ENCODE results near the gene LRRFIP1. TPM values are rescaled to one million over a fixed set of nuclear protein-coding genes. Genes with fewer than 3 reads are reported as not detected.
A peak's percentile ranks its signal among the peaks of the same experiment; 100 is the strongest.

The LRRFIP1 gene
- total RNA-seq, 4 donors from 2014 or later, result 142 to 213 (median 191) TPM

- 92% methylated on average over 14 of the region's 14 CpGs for WGBS
Measured at GRCh38 chr2:237598468-237599208, 28.7 kb upstream of the LRRFIP1 start.

GRCh38 chr2:237599465-237600110 lies 27.8 kb upstream of the LRRFIP1 start:
- no peak for DNase-seq (ENCODE audit: extremely low spot score)
- intact Hi-C loops (cut with DNase I), result no loop called here
- Histone ChIP-seq H3K36me3 (no peaks in the 10 kb centered on the region), H3K27me3 (no peaks in the 10 kb centered on the region), H3K4me3 (peak overlapping the region; percentile 28 to 40 (median 38)), H3K9me3 (no peaks in the 10 kb centered on the region), H3K27ac (replicated peaks in 1 of 4) (peak overlapping the region; percentile 78 to 85 (median 83)), H3K4me1 (peaks cover 40 to 50% (median 45%) of the 10 kb centered on the region in 4 donors)
- TF ChIP-seq CTCF (IDR thresholded peaks at IDR 0.05) (no peak), EP300 (IDR thresholded peaks at IDR 0.05) (no peak), POLR2AphosphoS5 (IDR thresholded peaks at IDR 0.05) (no peak), POLR2A (IDR thresholded peaks at IDR 0.05; ENCODE audit: low read depth) (no peak)
- WGBS, result 59% methylated on average over 9 of the region's 9 CpGs

More at GRCh38 chr2:237598468-237599208, 28.7 kb upstream of the LRRFIP1 start:
- Histone ChIP-seq H3K9me3 (no peaks in the 10 kb centered on the region), H3K27ac (replicated peaks in 1 of 4) (peak overlapping the region; percentile 34 to 85 (median 80)), H3K4me1 (peaks cover 41 to 54% (median 46%) of the 10 kb centered on the region in 4 donors), H3K4me3 (no peak overlapping the region), H3K36me3 (no peaks in the 10 kb centered on the region), H3K27me3 (no peaks in the 10 kb centered on the region)
- no peak for DNase-seq (ENCODE audit: extremely low spot score)
- intact Hi-C loops (cut with DNase I), result no loop called here
- TF ChIP-seq POLR2AphosphoS5 (IDR thresholded peaks at IDR 0.05) (no peak), POLR2A (IDR thresholded peaks at IDR 0.05; ENCODE audit: low read depth) (no peak), CTCF (IDR thresholded peaks at IDR 0.05) (no peak), EP300 (IDR thresholded peaks at IDR 0.05) (no peak)

- DNase-seq (ENCODE audit: extremely low spot score), result no peak
- no peaks in the 10 kb centered on the region for H3K36me3 ChIP-seq
- H3K27ac ChIP-seq (replicated peaks in 1 of 4), result peak overlapping the region; percentile 78 to 85 (median 83)
- WGBS, result 28% methylated on average over 9 of the region's 16 CpGs
- peak overlapping the region; percentile 28 to 40 (median 38) for H3K4me3 ChIP-seq
- TF ChIP-seq CTCF (IDR thresholded peaks at IDR 0.05) (peak; percentile 29 to 57 (median 42)), EP300 (IDR thresholded peaks at IDR 0.05) (no peak), POLR2AphosphoS5 (IDR thresholded peaks at IDR 0.05) (peak; percentile 51 to 55), POLR2A (IDR thresholded peaks at IDR 0.05; ENCODE audit: low read depth) (peak; percentile 13)
- intact Hi-C loops (cut with DNase I), result no loop called here
- peaks cover 35 to 45% (median 40%) of the 10 kb centered on the region in 4 donors for H3K4me1 ChIP-seq
- H3K27me3 ChIP-seq, result no peaks in the 10 kb centered on the region
- no peaks in the 10 kb centered on the region for H3K9me3 ChIP-seq
Measured at GRCh38 chr2:237600205-237600846, 27.1 kb upstream of the LRRFIP1 start.

GRCh38 chr2:237601453-237602116 lies 25.8 kb upstream of the LRRFIP1 start:
- Histone ChIP-seq H3K4me3 (no peak overlapping the region), H3K9me3 (no peaks in the 10 kb centered on the region), H3K27ac (replicated peaks in 1 of 4) (peak overlapping the region; percentile 78 to 85 (median 83)), H3K4me1 (peaks cover 30 to 39% (median 33%) of the 10 kb centered on the region in 4 donors), H3K36me3 (no peaks in the 10 kb centered on the region), H3K27me3 (no peaks in the 10 kb centered on the region)
- WGBS, result 88% methylated on average over 13 of the region's 14 CpGs
- no peak for DNase-seq (ENCODE audit: extremely low spot score)
- intact Hi-C loops (cut with DNase I), result no loop called here
- TF ChIP-seq CTCF (IDR thresholded peaks at IDR 0.05) (no peak), POLR2A (IDR thresholded peaks at IDR 0.05; ENCODE audit: low read depth) (no peak)

Data from esophagus muscularis mucosa (tissue), 4 donors.